ENCODE results near the gene LAIR1. TPM values are rescaled to one million over a fixed set of nuclear protein-coding genes. Genes with fewer than 3 reads are reported as not detected.

The LAIR1 gene
- total RNA-seq, 1 experiment from 2014 or later, result not detected

- no peak for TF ChIP-seq CTCF (IDR thresholded peaks at IDR 0.05; ENCODE audit: unreplicated experiment)
- no peaks in the 10 kb centered on the region for H3K36me3 Mint-ChIP-seq (ENCODE audit: insufficient read depth, unreplicated experiment)
- no peak for DNase-seq (ENCODE audit: unreplicated experiment)
- H3K9me3 Mint-ChIP-seq (ENCODE audit: unreplicated experiment), result no peaks in the 10 kb centered on the region
- H3K4me3 Mint-ChIP-seq (ENCODE audit: unreplicated experiment), result no peak overlapping the region
- BruUV-seq (replicated peaks), result no TSS peak
- H3K27me3 Mint-ChIP-seq (ENCODE audit: insufficient read depth, unreplicated experiment), result peaks cover 12% of the 10 kb centered on the region
- intact Hi-C loops (cut with micrococcal nuclease), result no loop called here
- H3K27ac Mint-ChIP-seq (ENCODE audit: low read depth, unreplicated experiment), result no peak overlapping the region
- no peaks in the 10 kb centered on the region for H3K4me1 Mint-ChIP-seq (ENCODE audit: insufficient read depth, unreplicated experiment)
- ChIA-PET POLR2A (no interaction called here), CTCF (interaction anchor here (0.7 kb wide), 2 partner anchors 20 to 54 kb away, joined by 3 read pairs; no protein-coding TSS in a partner anchor)
Measured at GRCh38 chr19:54336893-54337857, 27.6 kb downstream of the LAIR1 start.

- POLR2A ChIA-PET, result no interaction called here
- Mint-ChIP-seq H3K27me3 (ENCODE audit: insufficient read depth, unreplicated experiment) (peaks cover 12% of the 10 kb centered on the region), H3K27ac (ENCODE audit: low read depth, unreplicated experiment) (no peak overlapping the region), H3K4me3 (ENCODE audit: unreplicated experiment) (no peak overlapping the region), H3K36me3 (ENCODE audit: insufficient read depth, unreplicated experiment) (no peaks in the 10 kb centered on the region), H3K9me3 (ENCODE audit: unreplicated experiment) (no peaks in the 10 kb centered on the region), H3K4me1 (ENCODE audit: insufficient read depth, unreplicated experiment) (no peaks in the 10 kb centered on the region)
- BruUV-seq (replicated peaks), result no TSS peak
- TF ChIP-seq CTCF (IDR thresholded peaks at IDR 0.05; ENCODE audit: unreplicated experiment), result no peak
- intact Hi-C loops (cut with micrococcal nuclease), result no loop called here
- no peak for DNase-seq (ENCODE audit: unreplicated experiment)
- CTCF ChIA-PET, result interaction anchor here (0.7 kb wide), 2 partner anchors 19 to 55 kb away, joined by 3 read pairs; no protein-coding TSS in a partner anchor
Measured at GRCh38 chr19:54335979-54336892, 28.5 kb downstream of the LAIR1 start.

GRCh38 chr19:54335164-54335563 is 29.6 kb downstream of the LAIR1 start:
- intact Hi-C loops (cut with micrococcal nuclease), result no loop called here
- ChIA-PET POLR2A (no interaction called here), CTCF (no interaction called here)
- no peak for TF ChIP-seq CTCF (IDR thresholded peaks at IDR 0.05; ENCODE audit: unreplicated experiment)
- H3K36me3 Mint-ChIP-seq (ENCODE audit: insufficient read depth, unreplicated experiment), result no peaks in the 10 kb centered on the region
- H3K27me3 Mint-ChIP-seq (ENCODE audit: insufficient read depth, unreplicated experiment), result peaks cover 8% of the 10 kb centered on the region
- H3K27ac Mint-ChIP-seq (ENCODE audit: low read depth, unreplicated experiment), result no peak overlapping the region
- no TSS peak for BruUV-seq (replicated peaks)
- no peak overlapping the region for H3K4me3 Mint-ChIP-seq (ENCODE audit: unreplicated experiment)
- no peak for DNase-seq (ENCODE audit: unreplicated experiment)
- H3K4me1 Mint-ChIP-seq (ENCODE audit: insufficient read depth, unreplicated experiment), result no peaks in the 10 kb centered on the region
- no peaks in the 10 kb centered on the region for H3K9me3 Mint-ChIP-seq (ENCODE audit: unreplicated experiment)
